Hematopoietic multipotent progenitor cell (in vitro differentiated cells): ENCODE measurements around the gene U2AF2. TPM values are rescaled to one million over a fixed set of nuclear protein-coding genes. Genes with fewer than 3 reads are reported as not detected.

Experiments used
- DNase-seq, 3 donors: peaks; one replicate each; pipeline ENCODE4 v3.0.0-alpha.2; 2011 to 2015; ENCODE audit warnings: low read depth in 2 of 3, low spot score in 2 of 3
- total RNA-seq: library from RNA; depleted of rRNA; stranded (reverse); fragments of >200 nt; gene quantifications from one replicate; pipeline ENCODE4 v1.2.3, GENCODE V29; 2012

Gene U2AF2
- total RNA-seq, 1 donor = 158 TPM

- no peak for DNase-seq
These were observed 32.7 kb downstream of the U2AF2 start for GRCh38 chr19:55687281-55688201.

GRCh38 chr19:55688422-55689218 is 33.8 kb downstream of the U2AF2 start:
- DNase-seq = no peak

- DNase-seq = no peak
These were observed 34.7 kb downstream of the U2AF2 start for GRCh38 chr19:55689411-55690108.

GRCh38 chr19:55690109-55690768 is 35.4 kb downstream of the U2AF2 start:
- no peak for DNase-seq

GRCh38 chr19:55690769-55691545 is 36.1 kb downstream of the U2AF2 start:
- no peak for DNase-seq

- no peak for DNase-seq
These were observed 37.0 kb downstream of the U2AF2 start for GRCh38 chr19:55691561-55692481.

- DNase-seq = no peak
These were observed 37.8 kb downstream of the U2AF2 start for GRCh38 chr19:55692681-55693081.

- DNase-seq = no peak
These were observed 38.6 kb downstream of the U2AF2 start for GRCh38 chr19:55693336-55693974.

GRCh38 chr19:55694241-55694655 is 39.4 kb downstream of the U2AF2 start:
- no peak for DNase-seq

GRCh38 chr19:55694656-55695491 is 40.0 kb downstream of the U2AF2 start:
- DNase-seq = no peak

GRCh38 chr19:55695511-55696290 is 40.9 kb downstream of the U2AF2 start:
- no peak for DNase-seq

- no peak for DNase-seq
These were observed 41.6 kb downstream of the U2AF2 start for GRCh38 chr19:55696301-55697068.

GRCh38 chr19:55697069-55697440 is 42.2 kb downstream of the U2AF2 start:
- DNase-seq = no peak

- DNase-seq = no peak
These were observed 42.9 kb downstream of the U2AF2 start for GRCh38 chr19:55697698-55698097.

GRCh38 chr19:55698256-55698655 is 43.4 kb downstream of the U2AF2 start:
- DNase-seq = no peak

GRCh38 chr19:55699221-55699620 is 44.4 kb downstream of the U2AF2 start:
- DNase-seq = no peak
